Endodermal cell (in vitro differentiated cells): ENCODE measurements around the gene LIN28B. TPM values are rescaled to one million over a fixed set of nuclear protein-coding genes. Genes with fewer than 3 reads are reported as not detected.
"Not testable (repeated sequence)": the region's sequence is repeated elsewhere in the genome, so short reads cannot be mapped to it uniquely, and the experiment has no call there.

Source experiments
- DNase-seq: peaks from one replicate; pipeline ENCODE4 v3.0.0-alpha.2; 2017
- H3K27ac ChIP-seq: 2 replicates; pipeline ENCODE4 v1.5.1; 2013; ENCODE audit warnings: mild to moderate bottlenecking, low read depth, low read length, moderate library complexity
- H3K27me3 ChIP-seq: 2 replicates; pipeline ENCODE4 v1.6.1; 2013; ENCODE audit warnings: mild to moderate bottlenecking, low read length, moderate library complexity; ENCODE audit not compliant: insufficient read depth, control insufficient read depth, poor library complexity, severe bottlenecking
- H3K36me3 ChIP-seq: 2 replicates; pipeline ENCODE4 v1.7.0; 2013; ENCODE audit warnings: mild to moderate bottlenecking, low read length, moderate library complexity; ENCODE audit not compliant: control insufficient read depth, insufficient read depth
- H3K4me1 ChIP-seq: one replicate; pipeline ENCODE4 v1.7.0; 2013; ENCODE audit warnings: low read length; ENCODE audit not compliant: control insufficient read depth, insufficient read depth
- H3K4me3 ChIP-seq: 2 replicates; pipeline ENCODE4 v1.5.1; 2013; ENCODE audit warnings: mild to moderate bottlenecking, low read length, moderate library complexity
- H3K9ac ChIP-seq: 2 replicates; pipeline ENCODE4 v1.6.1; 2013; ENCODE audit warnings: mild to moderate bottlenecking, low read length, moderate library complexity; ENCODE audit not compliant: poor library complexity, severe bottlenecking; ENCODE audit errors: extremely low read depth
- H3K9me3 ChIP-seq: 2 replicates; pipeline ENCODE4 v1.6.1; 2013; ENCODE audit warnings: mild to moderate bottlenecking, low read length, moderate library complexity; ENCODE audit not compliant: control insufficient read depth
- H3K27ac Mint-ChIP-seq: 2 replicates; pipeline ENCODE4 v1.8.0; 2020; ENCODE audit warnings: mixed read lengths
- H3K27me3 Mint-ChIP-seq: 2 replicates; pipeline ENCODE4 v1.8.0; 2021; ENCODE audit warnings: mild to moderate bottlenecking, mixed read lengths; ENCODE audit not compliant: insufficient read depth
- H3K36me3 Mint-ChIP-seq: 2 replicates; pipeline ENCODE4 v1.8.0; 2020; ENCODE audit warnings: low read depth, mixed read lengths
- H3K4me1 Mint-ChIP-seq: 2 replicates; pipeline ENCODE4 v1.8.0; 2020; ENCODE audit warnings: mixed read lengths
- H3K4me3 Mint-ChIP-seq: 2 replicates; pipeline ENCODE4 v1.8.0; 2020; ENCODE audit warnings: mild to moderate bottlenecking, moderate library complexity, mixed read lengths
- H3K9me3 Mint-ChIP-seq: 2 replicates; pipeline ENCODE4 v1.8.0; 2020; ENCODE audit warnings: mild to moderate bottlenecking, mixed read lengths
- WGBS, 2 experiments: methylation state at CpG; one replicate each; pipeline versions ENCODE4 v1.1.5 to v1.1.7; 2013; ENCODE audit warnings: missing lambda C conversion rate in 2 of 2, mixed read lengths in 1 of 2; ENCODE audit not compliant: insufficient coverage in 1 of 2, insufficient read length in 1 of 2; 5-methylcytosine and 5-hydroxymethylcytosine counted together
- total RNA-seq, 2 donors: library from RNA; stranded (reverse); fragmentation: NEBNext Ultra II Directional in 1 of 2; extraction: Animal tissue kit (Norgen Biotek cat#: 25700) in 1 of 2; gene quantifications; 2 replicates in 1 of 2; 3 replicates in 1 of 2; pipeline ENCODE4 v1.2.1, GENCODE V29; 2021
- TF ChIP-seq, protein P1 (sequence below): fragments of 200-600 bp; sonication (generic); conservative IDR thresholded peaks from 2 replicates; pipeline ENCODE4 v1.5.0; 2021; ENCODE audit warnings: antibody characterized with exemption, mild to moderate bottlenecking

Gene LIN28B
- total RNA-seq, 2 donors from 2014 or later: 65.1 to 65.3 TPM

GRCh38 chr6:105005451-105005850, 48.5 kb downstream of the LIN28B start:
- 85% methylated on average over 1 of the region's 1 CpG; no CpG with 5 or more reads in 1 of the 2 experiments for WGBS, 2 experiments
- Histone ChIP-seq H3K4me1 (no peaks in the 10 kb centered on the region), H3K27ac (no peak overlapping the region), H3K9me3 (peaks cover 5% of the 10 kb centered on the region), H3K27me3 (no peaks in the 10 kb centered on the region), H3K36me3 (peaks cover 13% of the 10 kb centered on the region), H3K9ac (no peak overlapping the region), H3K4me3 (no peak overlapping the region)
- H3K4me3 Mint-ChIP-seq: no peak overlapping the region
- TF ChIP-seq, protein P1, sequence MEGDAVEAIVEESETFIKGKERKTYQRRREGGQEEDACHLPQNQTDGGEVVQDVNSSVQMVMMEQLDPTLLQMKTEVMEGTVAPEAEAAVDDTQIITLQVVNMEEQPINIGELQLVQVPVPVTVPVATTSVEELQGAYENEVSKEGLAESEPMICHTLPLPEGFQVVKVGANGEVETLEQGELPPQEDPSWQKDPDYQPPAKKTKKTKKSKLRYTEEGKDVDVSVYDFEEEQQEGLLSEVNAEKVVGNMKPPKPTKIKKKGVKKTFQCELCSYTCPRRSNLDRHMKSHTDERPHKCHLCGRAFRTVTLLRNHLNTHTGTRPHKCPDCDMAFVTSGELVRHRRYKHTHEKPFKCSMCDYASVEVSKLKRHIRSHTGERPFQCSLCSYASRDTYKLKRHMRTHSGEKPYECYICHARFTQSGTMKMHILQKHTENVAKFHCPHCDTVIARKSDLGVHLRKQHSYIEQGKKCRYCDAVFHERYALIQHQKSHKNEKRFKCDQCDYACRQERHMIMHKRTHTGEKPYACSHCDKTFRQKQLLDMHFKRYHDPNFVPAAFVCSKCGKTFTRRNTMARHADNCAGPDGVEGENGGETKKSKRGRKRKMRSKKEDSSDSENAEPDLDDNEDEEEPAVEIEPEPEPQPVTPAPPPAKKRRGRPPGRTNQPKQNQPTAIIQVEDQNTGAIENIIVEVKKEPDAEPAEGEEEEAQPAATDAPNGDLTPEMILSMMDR: no peak
- H3K9me3 Mint-ChIP-seq: no peaks in the 10 kb centered on the region
- H3K27me3 Mint-ChIP-seq: no peaks in the 10 kb centered on the region
- H3K4me1 Mint-ChIP-seq: no peaks in the 10 kb centered on the region
- no peak overlapping the region for H3K27ac Mint-ChIP-seq
- H3K36me3 Mint-ChIP-seq: peaks cover 21% of the 10 kb centered on the region
- no peak for DNase-seq

GRCh38 chr6:105013459-105013858, 56.6 kb downstream of the LIN28B start:
- H3K4me1 ChIP-seq, H3K27ac ChIP-seq, H3K4me3 ChIP-seq, H3K27me3 Mint-ChIP-seq, DNase-seq, H3K9ac ChIP-seq, H3K27ac Mint-ChIP-seq, H3K4me1 Mint-ChIP-seq, H3K9me3 ChIP-seq, H3K9me3 Mint-ChIP-seq, H3K27me3 ChIP-seq, H3K36me3 ChIP-seq, H3K4me3 Mint-ChIP-seq: not testable (repeated sequence)
- peaks cover 18% of the 10 kb centered on the region for H3K36me3 Mint-ChIP-seq
- 93 to 94% methylated on average over 3 to 4 of the region's 4 CpGs for WGBS, 2 experiments

DNA sequence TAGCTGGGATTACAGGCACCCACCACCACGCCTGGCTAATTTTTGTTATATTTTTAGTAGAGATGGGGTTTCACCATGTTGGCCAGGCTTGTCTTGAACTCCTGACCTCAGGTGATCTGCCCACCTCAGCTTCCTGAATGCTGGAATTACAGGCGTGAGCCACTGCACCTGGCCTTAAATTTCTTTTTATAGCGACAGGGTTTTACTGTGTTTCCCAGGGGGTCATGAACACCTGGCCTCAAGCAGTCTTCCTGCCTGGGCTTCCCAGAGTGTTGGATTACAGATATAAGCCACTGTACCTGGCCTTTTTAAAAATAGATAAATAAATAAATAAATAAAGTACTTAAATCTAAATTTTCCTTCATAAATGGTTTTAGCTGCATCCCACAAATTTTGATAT, 57.5 kb downstream of the LIN28B start:
- Mint-ChIP-seq H3K36me3 (peaks cover 18% of the 10 kb centered on the region), H3K4me3 (no peak overlapping the region), H3K4me1 (no peaks in the 10 kb centered on the region), H3K27me3 (no peaks in the 10 kb centered on the region), H3K9me3 (no peaks in the 10 kb centered on the region), H3K27ac (no peak overlapping the region)
- Histone ChIP-seq H3K9me3 (no peaks in the 10 kb centered on the region), H3K4me3 (no peak overlapping the region), H3K4me1 (no peaks in the 10 kb centered on the region), H3K9ac (no peak overlapping the region), H3K27ac (no peak overlapping the region), H3K27me3 (no peaks in the 10 kb centered on the region), H3K36me3 (no peaks in the 10 kb centered on the region)
- DNase-seq: no peak
- TF ChIP-seq, protein P1: no peak
- 81 to 90% methylated on average over 2 to 3 of the region's 3 CpGs for WGBS, 2 experiments

DNA sequence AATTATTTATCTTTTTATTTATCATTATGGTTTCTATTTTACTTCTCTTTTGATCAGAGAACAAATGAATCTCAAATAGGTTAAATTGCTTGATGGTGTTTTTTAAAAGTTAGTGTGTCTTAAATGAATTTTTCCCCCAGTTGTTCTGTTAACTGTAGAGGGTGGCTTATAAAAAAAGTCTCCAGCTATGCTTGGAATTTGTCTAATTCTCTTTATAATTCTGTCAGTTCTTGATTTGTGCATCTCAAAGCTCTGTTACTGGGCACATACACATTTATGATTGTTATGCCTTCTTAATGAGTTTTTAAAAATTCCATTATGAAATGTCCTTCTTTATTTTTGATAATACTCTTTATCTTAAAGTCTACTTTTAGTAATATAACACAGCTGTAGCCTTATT, 58.0 kb downstream of the LIN28B start:
- H3K4me3 ChIP-seq: no peak overlapping the region
- peaks cover 15% of the 10 kb centered on the region for H3K36me3 Mint-ChIP-seq
- no peak overlapping the region for H3K4me3 Mint-ChIP-seq
- H3K27ac Mint-ChIP-seq: no peak overlapping the region
- H3K9me3 Mint-ChIP-seq: no peaks in the 10 kb centered on the region
- H3K36me3 ChIP-seq: no peaks in the 10 kb centered on the region
- no peaks in the 10 kb centered on the region for H3K9me3 ChIP-seq
- no peak for DNase-seq
- H3K4me1 Mint-ChIP-seq: no peaks in the 10 kb centered on the region
- no peak overlapping the region for H3K27ac ChIP-seq
- TF ChIP-seq, protein P1: no peak
- H3K9ac ChIP-seq: no peak overlapping the region
- H3K27me3 ChIP-seq: no peaks in the 10 kb centered on the region
- H3K4me1 ChIP-seq: no peaks in the 10 kb centered on the region
- H3K27me3 Mint-ChIP-seq: no peaks in the 10 kb centered on the region
